Neural cell (in vitro differentiated cells): ENCODE data around the gene SYT7. TPM values are rescaled to one million over a fixed set of nuclear protein-coding genes. Genes with fewer than 3 reads are reported as not detected.

Source experiments
- H2AFZ ChIP-seq: fragments of 200-600, 300-800 bp; sonication (generic), shearing (Covaris generic); 2 replicates; pipeline ENCODE4 v1.6.0; 2014; ENCODE audit warnings: low read depth, mild to moderate bottlenecking, antibody characterized with exemption, low read length, moderate library complexity
- H3F3A ChIP-seq: fragments of 200-600 bp; shearing (Covaris generic); 2 replicates; pipeline ENCODE4 v1.6.1; 2016; ENCODE audit warnings: mild to moderate bottlenecking, moderate library complexity, mixed read lengths, antibody characterized with exemption, low read length; ENCODE audit not compliant: insufficient read depth, poor library complexity, severe bottlenecking
- H3K27ac ChIP-seq: fragments of 200-600, 300-800 bp; sonication (generic), shearing (Covaris generic); 2 replicates; pipeline ENCODE4 v1.5.1; 2014; ENCODE audit warnings: mild to moderate bottlenecking, low read length, moderate library complexity
- H3K27me3 ChIP-seq: fragments of 300-800, 200-600 bp; sonication (generic), shearing (Covaris generic); 2 replicates; pipeline ENCODE4 v1.6.0; 2014; ENCODE audit warnings: mild to moderate bottlenecking, low read depth, low read length, moderate library complexity; ENCODE audit not compliant: insufficient read depth
- H3K36me3 ChIP-seq: fragments of 300-800, 200-600 bp; sonication (generic), shearing (Covaris generic); 2 replicates; pipeline ENCODE4 v1.5.1; 2014; ENCODE audit warnings: mild to moderate bottlenecking, antibody characterized with exemption, low read length, moderate library complexity; ENCODE audit not compliant: insufficient read depth
- H3K4me2 ChIP-seq: fragments of 300-800, 200-600 bp; sonication (generic), shearing (Covaris generic); 2 replicates; pipeline ENCODE4 v1.6.0; 2014; ENCODE audit warnings: mild to moderate bottlenecking, low read length
- H3K4me3 ChIP-seq: fragments of 300-800, 200-600 bp; sonication (generic), shearing (Covaris generic); 2 replicates; pipeline ENCODE4 v1.5.1; 2014; ENCODE audit warnings: mild to moderate bottlenecking, low read length, moderate library complexity
- H3K79me2 ChIP-seq: fragments of 200-600 bp; shearing (Covaris generic); replicated peaks from 2 replicates; pipeline ENCODE4 v1.6.0; 2014; ENCODE audit warnings: mild to moderate bottlenecking, low read length, moderate library complexity; ENCODE audit not compliant: insufficient read depth
- H3K9ac ChIP-seq: fragments of 300-800, 200-600 bp; sonication (generic), shearing (Covaris generic); 2 replicates; pipeline ENCODE4 v1.6.1; 2016; ENCODE audit warnings: mild to moderate bottlenecking, low read length, mixed read lengths
- H3K9me2 ChIP-seq: fragments of 200-600 bp; shearing (Covaris generic); 2 replicates; pipeline ENCODE4 v1.6.1; 2016; ENCODE audit warnings: mild to moderate bottlenecking, low read length, mixed read lengths; ENCODE audit not compliant: insufficient read depth
- H3K9me3 ChIP-seq: fragments of 200-600, 300-800 bp; sonication (generic), shearing (Covaris generic); 2 replicates; pipeline ENCODE4 v1.6.1; 2016; ENCODE audit warnings: mild to moderate bottlenecking, mixed run types, low read length, moderate library complexity, mixed read lengths
- H4K20me1 ChIP-seq: fragments of 200-600 bp; shearing (Covaris generic); 2 replicates; pipeline ENCODE4 v1.6.1; 2016; ENCODE audit warnings: mild to moderate bottlenecking, mixed run types; ENCODE audit not compliant: insufficient read depth
- EP300 ChIP-seq: fragments of 450-650 bp; conservative IDR thresholded peaks from 2 replicates; pipeline ENCODE4 v1.6.1; 2014; ENCODE audit warnings: antibody characterized with exemption, mild to moderate bottlenecking, moderate library complexity; ENCODE audit not compliant: poor library complexity, severe bottlenecking
- EZH2 ChIP-seq: fragments of 200-600, 300-800 bp; shearing (Covaris generic), sonication (generic); IDR thresholded peaks from 2 replicates; pipeline ENCODE4 v1.6.1; 2014; ENCODE audit warnings: antibody characterized with exemption, low read length, borderline replicate concordance, mild to moderate bottlenecking; ENCODE audit not compliant: insufficient read depth, poor library complexity, severe bottlenecking
- MXI1 ChIP-seq: fragments of 450-650 bp; conservative IDR thresholded peaks from 2 replicates; pipeline ENCODE4 v1.6.1; 2014; ENCODE audit warnings: antibody characterized with exemption, mild to moderate bottlenecking; ENCODE audit not compliant: poor library complexity, severe bottlenecking
- POLR2AphosphoS5 ChIP-seq: IDR thresholded peaks from 2 replicates; pipeline ENCODE4 v1.6.1; 2012
- RAD21 ChIP-seq: fragments of 450-650 bp; conservative IDR thresholded peaks from 2 replicates; pipeline ENCODE4 v1.6.1; 2014; ENCODE audit warnings: antibody characterized with exemption, mild to moderate bottlenecking, moderate library complexity
- SMC3 ChIP-seq: fragments of 450-650 bp; conservative IDR thresholded peaks from 2 replicates; pipeline ENCODE4 v1.6.1; 2014; ENCODE audit warnings: antibody characterized with exemption, mild to moderate bottlenecking, moderate library complexity; ENCODE audit not compliant: poor library complexity
- TAF1 ChIP-seq: IDR thresholded peaks from 2 replicates; pipeline ENCODE4 v1.6.1; 2012; ENCODE audit warnings: low read depth
- polyA plus RNA-seq: library from polyadenylated mRNA; depleted of rRNA; stranded (reverse); fragments of >200 nt; gene quantifications from 2 replicates; pipeline ENCODE4 v1.2.3, GENCODE V29; 2014
- TF ChIP-seq, protein P1 (sequence below): IDR thresholded peaks from 2 replicates; pipeline ENCODE4 v1.6.1; 2012; ENCODE audit warnings: borderline replicate concordance
- TF ChIP-seq, protein P2 (sequence below): fragments of 450-650 bp; IDR thresholded peaks from 2 replicates; pipeline ENCODE4 v1.5.1; 2014; ENCODE audit warnings: antibody characterized with exemption, mild to moderate bottlenecking, moderate library complexity; ENCODE audit not compliant: poor library complexity, severe bottlenecking

The SYT7 gene
- polyA plus RNA-seq, 1 donor from 2014 or later, result 14.0 TPM

DNA sequence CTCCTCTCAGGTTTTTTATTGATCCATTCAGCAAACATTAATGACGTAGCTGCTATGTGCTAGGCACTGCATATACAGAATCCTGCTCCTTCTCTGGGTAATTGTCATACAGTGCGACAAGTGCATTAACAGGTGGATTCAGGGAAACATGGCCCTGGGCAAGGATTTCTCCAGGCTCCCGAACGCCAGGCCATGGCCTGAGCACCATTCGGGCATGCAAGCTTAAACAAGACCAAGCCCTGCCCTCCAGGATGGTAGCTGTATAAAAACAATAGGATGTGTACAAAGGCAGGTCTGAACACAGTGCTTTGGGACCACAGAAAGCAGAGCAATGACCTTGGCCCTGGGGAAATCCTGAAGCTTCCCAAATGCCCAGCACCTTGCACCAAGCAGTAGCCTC lies 9.1 kb upstream of the SYT7 start:
- Histone ChIP-seq H3K36me3 (no peaks in the 10 kb centered on the region), H3K79me2 (no peaks in the 10 kb centered on the region), H3F3A (no peaks in the 10 kb centered on the region), H4K20me1 (no peaks in the 10 kb centered on the region), H3K27me3 (peaks cover 25% of the 10 kb centered on the region), H3K9ac (no peak overlapping the region), H3K27ac (no peak overlapping the region), H3K9me3 (no peaks in the 10 kb centered on the region), H3K4me3 (no peak overlapping the region), H3K9me2 (no peaks in the 10 kb centered on the region), H2AFZ (no peak overlapping the region), H3K4me2 (no peak overlapping the region)
- TF ChIP-seq TAF1 (no peak), EZH2 (no peak), MXI1 (no peak), RAD21 (no peak), POLR2AphosphoS5 (no peak), EP300 (no peak), SMC3 (no peak)
- TF ChIP-seq, protein P1, sequence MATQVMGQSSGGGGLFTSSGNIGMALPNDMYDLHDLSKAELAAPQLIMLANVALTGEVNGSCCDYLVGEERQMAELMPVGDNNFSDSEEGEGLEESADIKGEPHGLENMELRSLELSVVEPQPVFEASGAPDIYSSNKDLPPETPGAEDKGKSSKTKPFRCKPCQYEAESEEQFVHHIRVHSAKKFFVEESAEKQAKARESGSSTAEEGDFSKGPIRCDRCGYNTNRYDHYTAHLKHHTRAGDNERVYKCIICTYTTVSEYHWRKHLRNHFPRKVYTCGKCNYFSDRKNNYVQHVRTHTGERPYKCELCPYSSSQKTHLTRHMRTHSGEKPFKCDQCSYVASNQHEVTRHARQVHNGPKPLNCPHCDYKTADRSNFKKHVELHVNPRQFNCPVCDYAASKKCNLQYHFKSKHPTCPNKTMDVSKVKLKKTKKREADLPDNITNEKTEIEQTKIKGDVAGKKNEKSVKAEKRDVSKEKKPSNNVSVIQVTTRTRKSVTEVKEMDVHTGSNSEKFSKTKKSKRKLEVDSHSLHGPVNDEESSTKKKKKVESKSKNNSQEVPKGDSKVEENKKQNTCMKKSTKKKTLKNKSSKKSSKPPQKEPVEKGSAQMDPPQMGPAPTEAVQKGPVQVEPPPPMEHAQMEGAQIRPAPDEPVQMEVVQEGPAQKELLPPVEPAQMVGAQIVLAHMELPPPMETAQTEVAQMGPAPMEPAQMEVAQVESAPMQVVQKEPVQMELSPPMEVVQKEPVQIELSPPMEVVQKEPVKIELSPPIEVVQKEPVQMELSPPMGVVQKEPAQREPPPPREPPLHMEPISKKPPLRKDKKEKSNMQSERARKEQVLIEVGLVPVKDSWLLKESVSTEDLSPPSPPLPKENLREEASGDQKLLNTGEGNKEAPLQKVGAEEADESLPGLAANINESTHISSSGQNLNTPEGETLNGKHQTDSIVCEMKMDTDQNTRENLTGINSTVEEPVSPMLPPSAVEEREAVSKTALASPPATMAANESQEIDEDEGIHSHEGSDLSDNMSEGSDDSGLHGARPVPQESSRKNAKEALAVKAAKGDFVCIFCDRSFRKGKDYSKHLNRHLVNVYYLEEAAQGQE, result no peak
- TF ChIP-seq, protein P2, sequence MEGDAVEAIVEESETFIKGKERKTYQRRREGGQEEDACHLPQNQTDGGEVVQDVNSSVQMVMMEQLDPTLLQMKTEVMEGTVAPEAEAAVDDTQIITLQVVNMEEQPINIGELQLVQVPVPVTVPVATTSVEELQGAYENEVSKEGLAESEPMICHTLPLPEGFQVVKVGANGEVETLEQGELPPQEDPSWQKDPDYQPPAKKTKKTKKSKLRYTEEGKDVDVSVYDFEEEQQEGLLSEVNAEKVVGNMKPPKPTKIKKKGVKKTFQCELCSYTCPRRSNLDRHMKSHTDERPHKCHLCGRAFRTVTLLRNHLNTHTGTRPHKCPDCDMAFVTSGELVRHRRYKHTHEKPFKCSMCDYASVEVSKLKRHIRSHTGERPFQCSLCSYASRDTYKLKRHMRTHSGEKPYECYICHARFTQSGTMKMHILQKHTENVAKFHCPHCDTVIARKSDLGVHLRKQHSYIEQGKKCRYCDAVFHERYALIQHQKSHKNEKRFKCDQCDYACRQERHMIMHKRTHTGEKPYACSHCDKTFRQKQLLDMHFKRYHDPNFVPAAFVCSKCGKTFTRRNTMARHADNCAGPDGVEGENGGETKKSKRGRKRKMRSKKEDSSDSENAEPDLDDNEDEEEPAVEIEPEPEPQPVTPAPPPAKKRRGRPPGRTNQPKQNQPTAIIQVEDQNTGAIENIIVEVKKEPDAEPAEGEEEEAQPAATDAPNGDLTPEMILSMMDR, result no peak

DNA sequence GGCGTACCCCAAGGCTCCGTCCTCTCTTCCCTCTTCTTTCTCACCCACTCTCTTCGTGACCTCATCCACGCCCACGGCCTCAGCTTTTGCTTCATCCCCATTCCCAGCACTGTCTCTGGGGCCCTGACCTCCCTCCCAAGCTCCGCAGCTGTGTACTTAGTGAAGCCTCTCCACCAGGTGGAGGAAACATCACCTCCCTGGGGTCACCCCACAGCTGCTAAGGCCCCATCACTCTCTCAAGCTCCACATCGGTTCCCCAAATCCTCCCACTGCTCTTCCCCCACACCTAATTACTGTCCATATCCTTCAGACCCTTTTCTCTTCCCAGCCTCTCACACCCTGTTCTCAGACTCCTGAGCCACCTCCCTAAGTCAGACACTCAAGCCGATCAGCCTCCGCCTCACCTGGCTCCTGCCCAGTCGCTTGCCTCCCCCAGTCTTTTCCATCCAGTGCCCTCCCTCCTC lies 7.9 kb upstream of the SYT7 start:
- Histone ChIP-seq H3K9ac (no peak overlapping the region), H3K4me2 (no peak overlapping the region), H3K79me2 (no peaks in the 10 kb centered on the region), H3K36me3 (no peaks in the 10 kb centered on the region), H2AFZ (no peak overlapping the region), H3F3A (no peaks in the 10 kb centered on the region), H3K4me3 (no peak overlapping the region), H3K9me3 (no peaks in the 10 kb centered on the region), H4K20me1 (no peaks in the 10 kb centered on the region), H3K27me3 (peaks cover 25% of the 10 kb centered on the region), H3K9me2 (no peaks in the 10 kb centered on the region), H3K27ac (no peak overlapping the region)
- TF ChIP-seq RAD21 (no peak), POLR2AphosphoS5 (no peak), SMC3 (no peak), TAF1 (no peak), MXI1 (no peak), EZH2 (no peak), EP300 (no peak)
- TF ChIP-seq, protein P2, result no peak
- TF ChIP-seq, protein P1, result no peak
